ENCODE data around the gene ANKS1A. TPM values are rescaled to one million over a fixed set of nuclear protein-coding genes. Genes with fewer than 3 reads are reported as not detected.
"Not testable (repeated sequence)": the region's sequence is repeated elsewhere in the genome, so short reads cannot be mapped to it uniquely, and the experiment has no call there.

ANKS1A gene
- 10 to 100 TPM; 12.2 to 15.0 TPM for total RNA-seq

GRCh38 chr6:34888874-34889555 lies at the start of gene ANKS1A:
Gene ANKS1A (plus strand): TSS chr6:34889255. CDS start chr6:34889403, 148 bp downstream.
- peak; percentile 88 to 92 for ATAC-seq

GRCh38 chr6:34839666-34840352 lies 49.2 kb upstream of the ANKS1A start:
- Mint-ChIP-seq H3K4me3 (no peak overlapping the region), H3K36me3 (peaks cover 11% of the 10 kb centered on the region), H3K9me3 (no peaks in the 10 kb centered on the region), H3K27me3 (no peaks in the 10 kb centered on the region), H3K27ac (no peak overlapping the region), H3K4me1 (ENCODE audit: low read depth in 2 of 2) (peaks cover 5 to 14% of the 10 kb centered on the region in 2 donors)
- ATAC-seq (no peak), DNase-seq (ENCODE audit: low spot score) (no peak)

More at GRCh38 chr6:34888874-34889555, at the start of gene ANKS1A:
- Mint-ChIP-seq H3K27ac (peak within 1 kb of the TSS; percentile 98 to 100), H3K4me3 (peak within 1 kb of the TSS; percentile 100), H3K36me3 (peaks cover 11% of the 10 kb centered on the region), H3K27me3 (no peaks in the 10 kb centered on the region), H3K4me1 (ENCODE audit: low read depth in 2 of 2) (peaks cover 38 to 42% of the 10 kb centered on the region in 2 donors), H3K9me3 (peaks cover 2% of the 10 kb centered on the region)
- peak; percentile 91 for DNase-seq (ENCODE audit: low spot score)

GRCh38 chr6:34849066-34849465 lies 40.0 kb upstream of the ANKS1A start:
- H3K4me1 Mint-ChIP-seq (ENCODE audit: low read depth in 2 of 2); H3K9me3 Mint-ChIP-seq; DNase-seq (ENCODE audit: low spot score); H3K4me3 Mint-ChIP-seq; H3K27ac Mint-ChIP-seq; H3K27me3 Mint-ChIP-seq; H3K36me3 Mint-ChIP-seq; ATAC-seq: not testable (repeated sequence)

- H3K27ac Mint-ChIP-seq = no peak overlapping the region
- no peaks in the 10 kb centered on the region for H3K27me3 Mint-ChIP-seq
- peak in 1 of 2 donors; percentile 17 for ATAC-seq
- H3K4me1 Mint-ChIP-seq (ENCODE audit: low read depth in 2 of 2) = peaks cover 0 to 4% of the 10 kb centered on the region in 2 donors
- DNase-seq (ENCODE audit: low spot score) = no peak
- peaks cover 15% of the 10 kb centered on the region for H3K36me3 Mint-ChIP-seq
- H3K9me3 Mint-ChIP-seq = no peaks in the 10 kb centered on the region
- no peak overlapping the region for H3K4me3 Mint-ChIP-seq
Measured at GRCh38 chr6:34851361-34851760, 37.7 kb upstream of the ANKS1A start.

GRCh38 chr6:34852406-34853085 lies 36.5 kb upstream of the ANKS1A start:
- DNase-seq (ENCODE audit: low spot score) = no peak
- Mint-ChIP-seq H3K4me3 (no peak overlapping the region), H3K27me3 (no peaks in the 10 kb centered on the region), H3K36me3 (peaks cover 9% of the 10 kb centered on the region), H3K9me3 (no peaks in the 10 kb centered on the region), H3K27ac (peak overlapping the region in 1 of 2 donors; percentile 27), H3K4me1 (ENCODE audit: low read depth in 2 of 2) (peaks cover 0 to 2% of the 10 kb centered on the region in 2 donors)
- ATAC-seq = no peak

GRCh38 chr6:34855463-34855862 lies 33.6 kb upstream of the ANKS1A start:
- no peaks in the 10 kb centered on the region for H3K27me3 Mint-ChIP-seq
- H3K9me3 Mint-ChIP-seq = no peaks in the 10 kb centered on the region
- no peak overlapping the region for H3K27ac Mint-ChIP-seq
- peaks cover 0 to 2% of the 10 kb centered on the region in 2 donors for H3K4me1 Mint-ChIP-seq (ENCODE audit: low read depth in 2 of 2)
- peaks cover 18% of the 10 kb centered on the region for H3K36me3 Mint-ChIP-seq
- ATAC-seq (no peak), DNase-seq (ENCODE audit: low spot score) (no peak)
- no peak overlapping the region for H3K4me3 Mint-ChIP-seq

GRCh38 chr6:34858681-34859080 lies 30.4 kb upstream of the ANKS1A start:
- DNase-seq (ENCODE audit: low spot score) = no peak
- no peaks in the 10 kb centered on the region for H3K27me3 Mint-ChIP-seq
- no peaks in the 10 kb centered on the region for H3K4me1 Mint-ChIP-seq (ENCODE audit: low read depth in 2 of 2)
- no peak for ATAC-seq
- H3K36me3 Mint-ChIP-seq = peaks cover 24% of the 10 kb centered on the region
- H3K9me3 Mint-ChIP-seq = no peaks in the 10 kb centered on the region
- H3K4me3 Mint-ChIP-seq = no peak overlapping the region
- H3K27ac Mint-ChIP-seq = no peak overlapping the region

GRCh38 chr6:34859951-34860350 lies 29.1 kb upstream of the ANKS1A start:
- Mint-ChIP-seq H3K9me3 (no peaks in the 10 kb centered on the region), H3K4me1 (ENCODE audit: low read depth in 2 of 2) (no peaks in the 10 kb centered on the region), H3K36me3 (peaks cover 28% of the 10 kb centered on the region), H3K27me3 (no peaks in the 10 kb centered on the region), H3K27ac (no peak overlapping the region), H3K4me3 (no peak overlapping the region)
- no peak for DNase-seq (ENCODE audit: low spot score)
- ATAC-seq = no peak

GRCh38 chr6:34860776-34861175 lies 28.3 kb upstream of the ANKS1A start:
- DNase-seq (ENCODE audit: low spot score) = no peak
- no peak overlapping the region for H3K4me3 Mint-ChIP-seq
- H3K36me3 Mint-ChIP-seq = peaks cover 32% of the 10 kb centered on the region
- H3K27ac Mint-ChIP-seq = no peak overlapping the region
- no peaks in the 10 kb centered on the region for H3K4me1 Mint-ChIP-seq (ENCODE audit: low read depth in 2 of 2)
- no peak for ATAC-seq
- no peaks in the 10 kb centered on the region for H3K9me3 Mint-ChIP-seq
- no peaks in the 10 kb centered on the region for H3K27me3 Mint-ChIP-seq

GRCh38 chr6:34864007-34864406 lies 25.0 kb upstream of the ANKS1A start:
- no peaks in the 10 kb centered on the region for H3K27me3 Mint-ChIP-seq
- no peak for ATAC-seq
- DNase-seq (ENCODE audit: low spot score) = no peak
- H3K9me3 Mint-ChIP-seq = no peaks in the 10 kb centered on the region
- H3K36me3 Mint-ChIP-seq = peaks cover 14% of the 10 kb centered on the region
- no peak overlapping the region for H3K4me3 Mint-ChIP-seq
- no peaks in the 10 kb centered on the region for H3K4me1 Mint-ChIP-seq (ENCODE audit: low read depth in 2 of 2)
- no peak overlapping the region for H3K27ac Mint-ChIP-seq

- H3K36me3 Mint-ChIP-seq = peaks cover 16% of the 10 kb centered on the region
- no peaks in the 10 kb centered on the region for H3K4me1 Mint-ChIP-seq (ENCODE audit: low read depth in 2 of 2)
- ATAC-seq = no peak
- no peaks in the 10 kb centered on the region for H3K27me3 Mint-ChIP-seq
- H3K4me3 Mint-ChIP-seq = no peak overlapping the region
- H3K27ac Mint-ChIP-seq = no peak overlapping the region
- H3K9me3 Mint-ChIP-seq = no peaks in the 10 kb centered on the region
- DNase-seq (ENCODE audit: low spot score) = no peak
Measured at GRCh38 chr6:34865107-34865506, 23.9 kb upstream of the ANKS1A start.

- H3K4me3 Mint-ChIP-seq = no peak overlapping the region
- no peak for DNase-seq (ENCODE audit: low spot score)
- ATAC-seq = no peak
- no peak overlapping the region for H3K27ac Mint-ChIP-seq
- peaks cover 19% of the 10 kb centered on the region for H3K36me3 Mint-ChIP-seq
- H3K9me3 Mint-ChIP-seq = no peaks in the 10 kb centered on the region
- H3K4me1 Mint-ChIP-seq (ENCODE audit: low read depth in 2 of 2) = no peaks in the 10 kb centered on the region
- H3K27me3 Mint-ChIP-seq = no peaks in the 10 kb centered on the region
Measured at GRCh38 chr6:34866509-34866908, 22.5 kb upstream of the ANKS1A start.

- H3K27ac Mint-ChIP-seq = no peak overlapping the region
- H3K36me3 Mint-ChIP-seq = peaks cover 19% of the 10 kb centered on the region
- H3K4me1 Mint-ChIP-seq (ENCODE audit: low read depth in 2 of 2) = no peaks in the 10 kb centered on the region
- no peaks in the 10 kb centered on the region for H3K27me3 Mint-ChIP-seq
- no peak overlapping the region for H3K4me3 Mint-ChIP-seq
- ATAC-seq (no peak), DNase-seq (ENCODE audit: low spot score) (no peak)
- H3K9me3 Mint-ChIP-seq = no peaks in the 10 kb centered on the region
Measured at GRCh38 chr6:34867484-34867883, 21.6 kb upstream of the ANKS1A start.

GRCh38 chr6:34871853-34872252 lies 17.2 kb upstream of the ANKS1A start:
- no peak for DNase-seq (ENCODE audit: low spot score)
- ATAC-seq = no peak
- peaks cover 18% of the 10 kb centered on the region for H3K36me3 Mint-ChIP-seq
- no peaks in the 10 kb centered on the region for H3K4me1 Mint-ChIP-seq (ENCODE audit: low read depth in 2 of 2)
- no peaks in the 10 kb centered on the region for H3K27me3 Mint-ChIP-seq
- no peaks in the 10 kb centered on the region for H3K9me3 Mint-ChIP-seq
- no peak overlapping the region for H3K27ac Mint-ChIP-seq
- no peak overlapping the region for H3K4me3 Mint-ChIP-seq

Measured in natural killer cell treated with Interleukin-12 subunit alpha and Interleukin-12 subunit beta and Interleukin-15 and Interleukin-18, amount 100 ng/mL, for 72 hours (primary cell).